ENCODE measurements around the gene PRKAR1B. TPM values are rescaled to one million over a fixed set of nuclear protein-coding genes. Genes with fewer than 3 reads are reported as not detected.

PRKAR1B gene
- polyA plus RNA-seq, 5 donors = 28.8 to 46.7 (median 34.7) TPM

GRCh38 chr7:698515-699475 lies 28.3 kb downstream of the PRKAR1B start:
- DNase-seq = no peak

DNA sequence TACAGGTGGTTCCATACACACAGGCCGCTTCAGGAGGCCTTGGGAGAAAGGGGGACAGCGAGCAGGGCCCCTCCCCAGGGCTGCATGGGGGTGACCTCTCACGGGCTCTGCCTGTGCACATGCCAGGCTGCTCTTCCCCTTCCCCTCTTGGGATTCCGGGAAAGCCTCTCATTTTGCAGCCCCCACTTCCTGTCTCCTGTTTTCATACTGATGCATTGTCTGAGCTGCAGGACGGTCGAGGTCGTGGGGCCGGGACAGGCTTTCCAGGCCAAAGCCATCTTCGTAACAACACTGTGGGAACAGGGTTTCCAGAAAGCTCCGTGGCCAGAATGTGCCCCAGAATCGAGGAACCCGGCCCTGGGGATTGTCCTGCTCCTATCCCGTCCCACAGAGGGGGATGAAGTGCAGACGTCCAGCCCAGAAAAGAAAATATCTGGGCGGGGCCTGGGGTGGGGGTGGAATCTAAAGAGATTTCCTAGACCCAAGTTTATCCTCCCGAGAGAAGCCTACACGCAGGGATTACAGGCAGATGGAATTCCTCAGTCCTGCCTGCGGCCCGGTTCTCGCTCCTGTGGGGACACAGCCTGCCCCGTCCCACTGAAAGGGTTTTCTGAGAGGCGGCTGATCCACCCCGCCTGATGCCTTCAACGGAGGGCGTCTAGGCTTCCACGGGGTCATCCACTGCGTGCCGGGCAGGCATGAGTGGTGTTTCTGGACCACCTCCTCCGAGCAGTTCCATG lies 30.1 kb downstream of the PRKAR1B start:
- no peak for DNase-seq

- no peak for DNase-seq
Measured at GRCh38 chr7:696426-696811, 30.7 kb downstream of the PRKAR1B start.

DNA sequence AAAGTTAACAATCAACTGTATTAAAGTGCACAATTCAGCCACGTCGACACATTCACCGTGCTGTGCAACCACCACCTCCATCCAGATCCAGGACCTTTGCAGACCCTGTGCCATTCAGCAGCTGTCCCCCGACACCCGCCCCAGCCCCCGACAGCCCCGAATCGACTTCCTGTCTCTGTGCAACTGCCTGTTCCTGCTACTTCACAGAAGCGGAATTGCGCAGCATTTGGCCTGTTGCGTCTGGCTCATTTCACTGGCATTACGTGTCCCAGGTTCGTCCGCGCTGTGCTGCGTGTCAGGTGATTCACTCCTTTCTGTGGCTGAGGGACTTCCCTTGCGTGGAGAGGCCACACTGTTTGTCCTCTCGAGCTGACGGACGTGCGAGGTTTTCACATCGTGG lies 33.8 kb downstream of the PRKAR1B start:
- no peak for DNase-seq

- no peak for DNase-seq
Measured at GRCh38 chr7:691361-692045, 35.6 kb downstream of the PRKAR1B start.

DNA sequence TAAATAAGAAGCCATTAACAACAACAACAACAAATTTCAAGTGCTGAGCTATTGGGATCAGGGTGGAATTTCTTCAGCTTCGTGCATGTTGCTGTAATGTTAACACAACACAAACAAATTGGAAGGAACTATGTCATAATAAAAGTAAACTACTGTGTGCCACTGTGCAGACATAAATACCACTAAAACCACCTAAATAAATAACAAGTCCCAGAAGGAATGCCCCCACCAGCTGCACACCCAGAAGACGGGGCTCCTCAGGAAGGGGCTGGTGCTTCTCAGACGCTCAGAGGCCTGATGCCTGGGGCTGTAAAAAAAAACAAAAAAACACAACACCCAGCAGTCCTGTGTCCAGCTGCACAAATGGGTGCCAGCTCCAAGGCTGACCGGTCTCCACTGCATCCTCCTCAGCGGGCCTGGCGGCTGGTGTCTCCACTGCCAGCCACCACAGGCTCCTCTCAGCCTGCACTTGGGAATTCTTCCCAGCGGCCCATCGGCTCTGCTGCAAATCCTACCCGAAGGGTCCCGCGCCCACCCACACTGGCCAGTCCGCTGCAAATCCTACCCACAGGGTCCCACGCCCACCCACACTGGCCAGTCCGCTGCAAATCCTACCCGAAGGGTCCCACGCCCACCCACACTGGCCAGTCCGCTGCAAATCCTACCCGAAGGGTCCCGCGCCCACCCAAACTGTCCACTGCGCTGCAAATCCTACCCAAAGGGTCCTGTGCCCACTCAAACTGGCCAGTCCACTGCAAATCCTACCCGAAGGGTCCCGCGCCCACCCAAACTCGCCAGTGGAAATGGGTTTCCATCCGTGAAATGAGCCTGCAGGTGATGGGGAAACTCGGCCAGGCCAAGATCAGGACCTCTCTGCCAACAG lies 36.4 kb downstream of the PRKAR1B start:
- no peak for DNase-seq

GRCh38 chr7:685540-685939 lies 41.5 kb downstream of the PRKAR1B start:
- DNase-seq = no peak

DNA sequence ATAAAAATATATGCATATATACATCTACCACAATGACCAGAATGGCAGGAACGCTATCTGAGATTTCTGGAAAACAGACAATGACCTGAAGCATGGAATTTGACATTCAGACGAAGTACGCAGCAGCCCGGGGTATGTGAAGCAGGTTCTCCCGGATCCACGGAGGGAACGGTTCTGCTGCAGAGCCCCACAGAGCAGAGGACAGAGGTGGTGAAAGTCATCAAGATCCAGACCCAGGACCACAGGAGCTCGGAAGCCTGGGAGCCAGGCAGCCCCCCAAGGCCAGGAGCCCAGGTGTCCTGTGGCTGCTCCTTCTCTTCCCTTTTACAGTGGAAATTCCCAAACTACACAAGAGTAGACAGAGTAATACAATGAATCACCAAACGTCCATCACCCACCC lies 42.7 kb downstream of the PRKAR1B start:
- no peak for DNase-seq

GRCh38 chr7:683526-684205 lies 43.4 kb downstream of the PRKAR1B start:
- DNase-seq = no peak

- no peak for DNase-seq
Measured at GRCh38 chr7:682810-683209, 44.3 kb downstream of the PRKAR1B start.

DNA sequence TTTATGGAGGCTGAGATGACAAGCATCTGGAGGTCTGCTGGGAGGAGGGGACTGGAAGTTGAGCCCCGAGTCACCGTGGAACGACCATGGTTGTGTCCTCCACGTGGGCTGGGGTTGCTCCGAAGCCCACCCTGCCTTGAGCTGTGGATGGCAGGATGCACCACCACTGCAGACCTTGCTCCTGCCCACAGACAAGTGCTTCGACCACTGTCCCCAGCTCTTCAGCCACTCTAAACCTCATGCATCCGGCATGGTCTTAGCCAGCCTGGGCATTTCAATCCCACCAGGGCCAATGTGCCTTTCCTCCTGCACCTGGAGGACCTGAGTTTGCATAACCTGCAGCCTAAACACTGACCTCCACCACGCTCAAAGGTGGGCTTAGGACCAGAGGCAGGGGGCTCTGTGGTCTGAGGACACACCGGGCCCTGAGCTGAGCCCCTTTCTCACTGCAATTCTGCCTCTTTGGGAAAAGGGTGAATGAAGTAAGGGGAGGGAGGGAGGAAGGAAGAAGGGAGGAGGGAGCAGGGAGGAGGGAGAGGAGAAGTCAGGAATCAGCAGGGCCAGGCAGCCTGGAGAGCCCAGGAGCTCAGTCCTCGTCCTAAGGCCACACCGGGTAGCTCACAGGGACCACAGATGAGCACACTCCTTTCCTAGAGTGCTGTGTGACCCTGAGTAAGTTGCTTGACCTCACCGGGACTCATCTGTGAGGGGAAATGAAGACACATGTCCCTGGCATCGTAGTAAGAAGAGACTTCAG lies 45.4 kb downstream of the PRKAR1B start:
- no peak for DNase-seq

- DNase-seq = no peak
Measured at GRCh38 chr7:680411-681127, 46.5 kb downstream of the PRKAR1B start.

DNA sequence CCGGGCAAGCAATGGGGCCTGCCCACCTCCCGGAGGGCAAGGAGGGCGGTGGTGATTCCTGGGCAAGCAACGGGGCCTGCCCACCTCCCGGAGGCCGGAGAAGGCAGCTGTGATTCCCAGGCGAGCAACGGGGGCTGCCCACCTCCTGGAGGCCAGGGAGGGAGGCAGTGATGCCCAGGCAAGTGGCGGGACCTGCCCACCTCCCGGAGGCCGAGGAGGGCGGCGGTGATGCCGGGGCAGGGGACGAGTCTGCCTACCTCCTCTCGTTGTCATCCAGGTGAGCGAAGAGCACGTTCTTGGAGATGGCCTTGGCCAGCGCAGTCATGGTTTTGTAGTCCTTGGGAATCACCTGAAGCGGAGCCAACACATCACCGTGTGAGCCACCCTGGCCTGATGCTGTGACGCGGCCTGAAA lies 50.1 kb downstream of the PRKAR1B start:
- DNase-seq = no peak

DNA sequence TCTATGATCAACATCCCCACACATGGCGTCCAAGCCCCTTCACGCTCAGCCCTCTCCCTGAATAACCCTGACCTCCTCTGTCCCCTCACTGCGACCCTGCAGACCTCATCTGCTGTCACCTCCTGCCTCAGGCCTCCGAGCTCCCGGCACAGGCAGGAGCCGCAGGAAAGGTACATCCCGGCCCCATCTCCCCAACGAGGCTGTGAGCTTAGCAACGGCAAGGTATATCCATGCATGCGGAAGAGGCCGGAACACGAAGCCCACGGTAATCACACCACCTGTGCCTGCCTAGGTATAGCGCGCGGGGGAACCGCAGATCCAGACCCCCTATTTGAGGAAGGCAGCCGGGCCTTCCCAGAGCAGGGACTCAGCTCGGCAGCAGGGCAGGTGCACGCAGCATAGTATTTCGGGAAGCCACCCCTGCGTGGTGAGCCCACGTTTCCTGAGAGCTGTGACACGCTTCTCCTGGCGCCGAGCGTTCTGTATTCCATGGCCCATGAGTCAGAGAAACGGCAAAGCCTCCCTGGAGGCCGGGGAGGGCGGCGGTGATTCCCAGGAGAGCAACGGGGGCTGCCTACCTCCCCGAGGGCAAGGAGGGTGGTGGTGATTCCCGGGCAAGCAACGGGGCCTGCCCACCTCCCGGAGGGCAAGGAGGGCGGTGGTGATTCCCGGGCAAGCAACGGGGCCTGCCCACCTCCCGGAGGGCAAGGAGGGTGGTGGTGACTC lies 50.7 kb downstream of the PRKAR1B start:
- no peak for DNase-seq

GRCh38 chr7:674454-675410 lies 52.3 kb downstream of the PRKAR1B start:
- no peak for DNase-seq

GRCh38 chr7:673681-674453 lies 53.2 kb downstream of the PRKAR1B start:
- no peak for DNase-seq

GRCh38 chr7:672891-673290 lies 54.2 kb downstream of the PRKAR1B start:
- DNase-seq = no peak
